ENCODE data around the gene CTTN. TPM values are rescaled to one million over a fixed set of nuclear protein-coding genes. Genes with fewer than 3 reads are reported as not detected.

Gene CTTN
- total and polyA plus RNA-seq, 2 experiments from 2014 or later = 72.5 to 245 TPM

GRCh38 chr11:70398834-70399680 is 728 bp downstream of the CTTN start:
- Histone ChIP-seq H3K9me3 (ENCODE audit: low read depth) (no peaks in the 10 kb centered on the region), H3K27me3 (no peaks in the 10 kb centered on the region), H3K36me3 (no peaks in the 10 kb centered on the region), H3K27ac (peak overlapping the region; percentile 92), H3K4me3 (peak overlapping the region; percentile 96), H3K4me1 (ENCODE audit: low read depth) (peaks cover 8% of the 10 kb centered on the region)
- peak in 1 of 2 donors; percentile 12 for DNase-seq (ENCODE audit: low read depth in 1 of 2, low spot score in 1 of 2)
- no peak for TF ChIP-seq CTCF (IDR thresholded peaks at IDR 0.05; ENCODE audit: low read depth, low read length)

- H3K4me3 ChIP-seq = peak overlapping the region; percentile 96
- no peak overlapping the region for H3K27ac ChIP-seq
- DNase-seq (ENCODE audit: low read depth in 1 of 2, low spot score in 1 of 2) = peak; percentile 43 to 97
- no peaks in the 10 kb centered on the region for H3K36me3 ChIP-seq
- peaks cover 8% of the 10 kb centered on the region for H3K4me1 ChIP-seq (ENCODE audit: low read depth)
- no peaks in the 10 kb centered on the region for H3K9me3 ChIP-seq (ENCODE audit: low read depth)
- H3K27me3 ChIP-seq = no peaks in the 10 kb centered on the region
- TF ChIP-seq CTCF (IDR thresholded peaks at IDR 0.05; ENCODE audit: low read depth, low read length) = no peak
Measured at GRCh38 chr11:70399681-70400112, 1.4 kb downstream of the CTTN start.

- Histone ChIP-seq H3K4me1 (ENCODE audit: low read depth) (peaks cover 8% of the 10 kb centered on the region), H3K4me3 (no peak overlapping the region), H3K27me3 (no peaks in the 10 kb centered on the region), H3K36me3 (peaks cover under 1% of the 10 kb centered on the region), H3K9me3 (ENCODE audit: low read depth) (no peaks in the 10 kb centered on the region), H3K27ac (no peak overlapping the region)
- DNase-seq (ENCODE audit: low read depth in 1 of 2, low spot score in 1 of 2) = no peak
- no peak for TF ChIP-seq CTCF (IDR thresholded peaks at IDR 0.05; ENCODE audit: low read depth, low read length)
Measured at GRCh38 chr11:70400643-70401042, 2.3 kb downstream of the CTTN start.

- Histone ChIP-seq H3K36me3 (peaks cover 10% of the 10 kb centered on the region), H3K27me3 (no peaks in the 10 kb centered on the region), H3K27ac (no peak overlapping the region), H3K4me1 (ENCODE audit: low read depth) (peaks cover 8% of the 10 kb centered on the region), H3K4me3 (no peak overlapping the region), H3K9me3 (ENCODE audit: low read depth) (no peaks in the 10 kb centered on the region)
- DNase-seq (ENCODE audit: low read depth in 1 of 2, low spot score in 1 of 2) = peak in 1 of 2 donors; percentile 25
- no peak for TF ChIP-seq CTCF (IDR thresholded peaks at IDR 0.05; ENCODE audit: low read depth, low read length)
Measured at GRCh38 chr11:70402016-70402415, 3.7 kb downstream of the CTTN start.

- Histone ChIP-seq H3K4me3 (no peak overlapping the region), H3K27ac (no peak overlapping the region), H3K36me3 (peaks cover 16% of the 10 kb centered on the region), H3K4me1 (ENCODE audit: low read depth) (peaks cover 8% of the 10 kb centered on the region), H3K9me3 (ENCODE audit: low read depth) (no peaks in the 10 kb centered on the region), H3K27me3 (no peaks in the 10 kb centered on the region)
- no peak for DNase-seq (ENCODE audit: low read depth in 1 of 2, low spot score in 1 of 2)
- no peak for TF ChIP-seq CTCF (IDR thresholded peaks at IDR 0.05; ENCODE audit: low read depth, low read length)
Measured at GRCh38 chr11:70402685-70403084, 4.4 kb downstream of the CTTN start.

Measured in cardiac muscle cell (in vitro differentiated cells and primary cell).